B cell (primary cell): ENCODE measurements around the gene BCOR.

Source experiments
- CTCF ChIP-seq: fragments of 200-600 bp; IDR thresholded peaks from one replicate; pipeline ENCODE4 v1.8.0; 2022; ENCODE audit warnings: antibody characterized with exemption, mild to moderate bottlenecking
- EZH2 ChIP-seq: IDR thresholded peaks from 2 replicates; pipeline ENCODE4 v1.6.1; 2012; ENCODE audit warnings: borderline replicate concordance, low read depth, mild to moderate bottlenecking, moderate library complexity, low read length; ENCODE audit not compliant: insufficient read depth, poor library complexity, severe bottlenecking

GRCh38 chrX:40100141-40100536 is 2.4 kb upstream of the BCOR start:
- no peak for TF ChIP-seq CTCF
- TF ChIP-seq EZH2, result no peak
